ENCODE measurements around the gene ANXA6.

DNA sequence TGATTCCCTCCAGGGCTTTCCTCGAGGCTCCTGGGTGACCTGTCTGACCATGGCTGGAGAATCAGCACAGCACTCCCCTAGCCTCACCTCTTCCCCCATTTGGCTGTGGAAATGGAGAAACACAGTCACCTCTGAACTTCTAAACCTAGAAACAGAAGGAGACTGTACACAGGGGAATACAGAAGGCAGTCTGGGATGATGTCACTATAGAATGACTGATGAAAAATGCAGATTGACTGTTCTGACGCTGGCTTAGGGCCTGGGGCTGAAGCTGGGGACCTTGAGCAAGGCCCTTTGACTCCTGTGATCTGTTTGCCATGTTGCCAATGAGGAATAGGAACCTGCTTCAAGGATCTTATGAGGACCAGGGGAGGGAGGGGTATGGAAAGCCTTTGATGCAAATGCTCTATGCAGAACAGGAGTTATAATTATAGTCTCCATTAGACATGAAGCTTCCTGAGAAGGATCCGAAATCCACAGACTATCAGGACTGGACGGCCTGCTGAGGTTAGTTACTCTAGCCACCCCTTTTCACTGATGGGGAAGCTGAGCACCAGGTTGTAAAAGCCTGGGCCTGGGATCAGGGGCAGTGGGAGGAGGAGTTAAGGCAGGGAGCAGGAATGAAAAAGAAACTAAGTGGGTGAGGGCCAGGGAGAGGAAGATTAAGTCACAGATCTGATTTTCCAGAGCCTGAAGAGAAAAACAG, 24.4 kb upstream of the ANXA6 start:
- TF ChIP-seq, protein P1, sequence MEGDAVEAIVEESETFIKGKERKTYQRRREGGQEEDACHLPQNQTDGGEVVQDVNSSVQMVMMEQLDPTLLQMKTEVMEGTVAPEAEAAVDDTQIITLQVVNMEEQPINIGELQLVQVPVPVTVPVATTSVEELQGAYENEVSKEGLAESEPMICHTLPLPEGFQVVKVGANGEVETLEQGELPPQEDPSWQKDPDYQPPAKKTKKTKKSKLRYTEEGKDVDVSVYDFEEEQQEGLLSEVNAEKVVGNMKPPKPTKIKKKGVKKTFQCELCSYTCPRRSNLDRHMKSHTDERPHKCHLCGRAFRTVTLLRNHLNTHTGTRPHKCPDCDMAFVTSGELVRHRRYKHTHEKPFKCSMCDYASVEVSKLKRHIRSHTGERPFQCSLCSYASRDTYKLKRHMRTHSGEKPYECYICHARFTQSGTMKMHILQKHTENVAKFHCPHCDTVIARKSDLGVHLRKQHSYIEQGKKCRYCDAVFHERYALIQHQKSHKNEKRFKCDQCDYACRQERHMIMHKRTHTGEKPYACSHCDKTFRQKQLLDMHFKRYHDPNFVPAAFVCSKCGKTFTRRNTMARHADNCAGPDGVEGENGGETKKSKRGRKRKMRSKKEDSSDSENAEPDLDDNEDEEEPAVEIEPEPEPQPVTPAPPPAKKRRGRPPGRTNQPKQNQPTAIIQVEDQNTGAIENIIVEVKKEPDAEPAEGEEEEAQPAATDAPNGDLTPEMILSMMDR (IDR thresholded peaks at IDR 0.05): no peak
- no peak for TF ChIP-seq POLR2A (IDR thresholded peaks at IDR 0.05)

Data from gastroesophageal sphincter (tissue), 3 donors.